Panc1 (cell line): ENCODE measurements around the gene ZDHHC14.

Experiments
- CTCF ChIP-seq: fragments of 450-650 bp; IDR thresholded peaks from 2 replicates; pipeline ENCODE4 v1.5.1; 2017; ENCODE audit warnings: mild to moderate bottlenecking
- POLR2AphosphoS5 ChIP-seq: IDR thresholded peaks from 2 replicates; pipeline ENCODE4 v1.6.1; 2012; ENCODE audit warnings: mild to moderate bottlenecking, low read depth, low read length, moderate library complexity
- TCF7L2 ChIP-seq: IDR thresholded peaks from 2 replicates; pipeline ENCODE4 v1.6.1; 2011; ENCODE audit warnings: mild to moderate bottlenecking, low read depth, low read length, inconsistent platforms

DNA sequence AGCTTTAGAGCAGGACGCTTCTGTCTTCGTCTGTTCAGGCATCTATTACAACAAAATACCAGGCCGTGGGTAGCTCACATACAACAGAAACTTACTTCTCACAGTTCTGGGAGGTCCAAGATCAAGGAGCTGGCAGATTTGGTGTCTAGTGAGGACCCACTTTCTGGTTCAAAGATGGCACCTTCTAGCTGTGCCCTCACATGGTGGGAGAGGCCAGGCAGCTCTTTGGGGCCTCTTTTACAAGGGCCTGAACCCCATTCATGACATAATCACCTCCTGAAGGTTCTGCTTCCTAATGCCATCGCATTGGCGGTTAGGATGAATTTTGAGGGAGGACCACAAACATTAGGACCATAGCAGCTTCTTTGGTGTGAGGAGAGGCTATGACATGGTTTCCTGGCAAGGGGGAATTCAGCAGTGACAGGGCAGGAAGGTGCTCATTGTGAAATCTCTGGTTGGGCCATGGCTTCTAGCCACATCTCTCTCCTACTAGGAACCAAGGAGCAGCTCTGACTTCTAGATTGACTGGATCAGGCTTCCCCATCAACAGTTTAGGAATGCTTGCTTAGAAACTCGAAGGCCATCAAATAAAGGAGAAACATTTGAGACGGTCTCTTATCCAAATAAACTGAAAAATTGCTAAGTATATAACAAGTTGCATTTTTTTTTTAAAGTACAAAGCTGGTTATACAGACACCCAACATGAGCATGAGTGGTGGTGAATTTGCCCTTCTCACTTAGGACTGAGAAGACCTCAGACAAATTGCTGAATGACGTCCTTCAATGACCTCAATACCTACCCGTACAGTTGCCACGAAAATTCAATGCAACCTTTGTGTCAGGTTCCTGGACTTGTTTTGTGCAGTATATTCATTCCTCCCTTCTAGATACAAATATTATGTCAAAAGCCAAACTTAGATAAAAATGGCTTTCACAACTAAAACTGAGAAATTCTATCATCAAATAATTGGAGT is 140.7 kb downstream of the ZDHHC14 start:
- TF ChIP-seq CTCF, result no peak
- no peak for TF ChIP-seq POLR2AphosphoS5
- TF ChIP-seq TCF7L2, result no peak
